Mesothelial cell of epicardium (in vitro differentiated cells): ENCODE measurements around the gene FHIT. TPM values are rescaled to one million over a fixed set of nuclear protein-coding genes. Genes with fewer than 3 reads are reported as not detected.

Experiments used
- DNase-seq, 2 experiments: peaks; one replicate each; pipeline ENCODE4 v3.0.0; 2021; ENCODE audit warnings: low spot score in 2 of 2; ENCODE audit not compliant: unreplicated experiment in 2 of 2
- H3K27ac Mint-ChIP-seq: 2 replicates; pipeline ENCODE4 v1.8.0; 2021; ENCODE audit warnings: mixed read lengths
- H3K27me3 Mint-ChIP-seq: 2 replicates; pipeline ENCODE4 v1.8.0; 2021; ENCODE audit warnings: low read depth, mixed read lengths
- H3K36me3 Mint-ChIP-seq: 2 replicates; pipeline ENCODE4 v1.8.0; 2021; ENCODE audit warnings: mixed read lengths
- H3K4me1 Mint-ChIP-seq: 2 replicates; pipeline ENCODE4 v1.8.0; 2021; ENCODE audit warnings: mixed read lengths
- H3K4me3 Mint-ChIP-seq: 2 replicates; pipeline ENCODE4 v1.8.0; 2021; ENCODE audit warnings: mild to moderate bottlenecking, moderate library complexity, mixed read lengths
- H3K9me3 Mint-ChIP-seq: 2 replicates; pipeline ENCODE4 v1.8.0; 2021; ENCODE audit warnings: mixed read lengths
- total RNA-seq: library from RNA; stranded (reverse); gene quantifications from 3 replicates; pipeline ENCODE4 v1.2.1, GENCODE V29; 2021
- TF ChIP-seq, protein P1 (sequence below): fragments of 200-600 bp; sonication (generic); IDR thresholded peaks from one replicate; pipeline ENCODE4 v1.5.0; 2021; ENCODE audit warnings: antibody characterized with exemption; ENCODE audit not compliant: unreplicated experiment

Gene FHIT
- total RNA-seq, 1 donor from 2014 or later = 10.7 TPM

DNA sequence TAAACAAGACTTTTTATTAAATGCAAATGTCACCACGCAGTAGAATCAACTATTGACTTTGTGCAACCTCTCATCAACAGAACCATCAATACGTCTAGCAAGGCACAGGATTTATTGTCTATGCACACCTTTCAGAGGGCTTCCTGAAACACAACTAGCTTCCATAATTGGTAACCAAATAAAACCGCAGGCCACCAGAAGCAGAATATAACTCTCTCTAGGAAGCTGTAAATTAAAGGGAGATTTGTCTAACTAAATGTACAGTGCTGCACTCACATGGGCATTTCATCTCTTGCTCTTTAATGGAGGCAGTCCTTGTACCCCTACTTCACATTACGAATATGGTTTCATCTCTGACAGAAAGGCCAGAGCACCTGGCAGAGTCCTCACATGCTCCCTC lies 93.0 kb downstream of the FHIT start:
- H3K27ac Mint-ChIP-seq = no peak overlapping the region
- H3K4me3 Mint-ChIP-seq = no peak overlapping the region
- peaks cover 6% of the 10 kb centered on the region for H3K9me3 Mint-ChIP-seq
- H3K4me1 Mint-ChIP-seq = peaks cover 9% of the 10 kb centered on the region
- H3K27me3 Mint-ChIP-seq = no peaks in the 10 kb centered on the region
- no peaks in the 10 kb centered on the region for H3K36me3 Mint-ChIP-seq
- TF ChIP-seq, protein P1, sequence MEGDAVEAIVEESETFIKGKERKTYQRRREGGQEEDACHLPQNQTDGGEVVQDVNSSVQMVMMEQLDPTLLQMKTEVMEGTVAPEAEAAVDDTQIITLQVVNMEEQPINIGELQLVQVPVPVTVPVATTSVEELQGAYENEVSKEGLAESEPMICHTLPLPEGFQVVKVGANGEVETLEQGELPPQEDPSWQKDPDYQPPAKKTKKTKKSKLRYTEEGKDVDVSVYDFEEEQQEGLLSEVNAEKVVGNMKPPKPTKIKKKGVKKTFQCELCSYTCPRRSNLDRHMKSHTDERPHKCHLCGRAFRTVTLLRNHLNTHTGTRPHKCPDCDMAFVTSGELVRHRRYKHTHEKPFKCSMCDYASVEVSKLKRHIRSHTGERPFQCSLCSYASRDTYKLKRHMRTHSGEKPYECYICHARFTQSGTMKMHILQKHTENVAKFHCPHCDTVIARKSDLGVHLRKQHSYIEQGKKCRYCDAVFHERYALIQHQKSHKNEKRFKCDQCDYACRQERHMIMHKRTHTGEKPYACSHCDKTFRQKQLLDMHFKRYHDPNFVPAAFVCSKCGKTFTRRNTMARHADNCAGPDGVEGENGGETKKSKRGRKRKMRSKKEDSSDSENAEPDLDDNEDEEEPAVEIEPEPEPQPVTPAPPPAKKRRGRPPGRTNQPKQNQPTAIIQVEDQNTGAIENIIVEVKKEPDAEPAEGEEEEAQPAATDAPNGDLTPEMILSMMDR = no peak
- no peak for DNase-seq

DNA sequence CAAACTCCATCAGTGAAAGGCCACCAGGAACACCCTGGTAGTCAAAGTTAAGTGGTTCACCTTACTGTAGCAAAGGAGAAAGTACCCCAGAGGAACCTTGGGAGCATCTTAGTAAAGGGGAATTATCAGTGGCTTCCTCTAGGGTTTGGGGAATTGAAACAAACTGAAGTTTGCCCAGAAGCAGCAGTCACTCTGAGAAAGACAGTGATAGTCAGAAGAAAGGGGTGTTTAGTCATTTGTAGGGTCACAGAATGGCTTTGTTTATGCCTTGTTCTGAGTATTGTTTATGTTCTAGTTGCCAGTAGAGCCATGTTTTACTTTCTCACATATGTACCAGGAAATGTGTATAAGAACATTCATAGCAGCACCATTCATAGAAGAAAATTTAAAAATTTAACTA lies 93.8 kb downstream of the FHIT start:
- Mint-ChIP-seq H3K9me3 (no peaks in the 10 kb centered on the region), H3K36me3 (no peaks in the 10 kb centered on the region), H3K27ac (no peak overlapping the region), H3K27me3 (no peaks in the 10 kb centered on the region), H3K4me1 (peaks cover 9% of the 10 kb centered on the region), H3K4me3 (no peak overlapping the region)
- no peak for DNase-seq
- TF ChIP-seq, protein P1 = no peak

DNA sequence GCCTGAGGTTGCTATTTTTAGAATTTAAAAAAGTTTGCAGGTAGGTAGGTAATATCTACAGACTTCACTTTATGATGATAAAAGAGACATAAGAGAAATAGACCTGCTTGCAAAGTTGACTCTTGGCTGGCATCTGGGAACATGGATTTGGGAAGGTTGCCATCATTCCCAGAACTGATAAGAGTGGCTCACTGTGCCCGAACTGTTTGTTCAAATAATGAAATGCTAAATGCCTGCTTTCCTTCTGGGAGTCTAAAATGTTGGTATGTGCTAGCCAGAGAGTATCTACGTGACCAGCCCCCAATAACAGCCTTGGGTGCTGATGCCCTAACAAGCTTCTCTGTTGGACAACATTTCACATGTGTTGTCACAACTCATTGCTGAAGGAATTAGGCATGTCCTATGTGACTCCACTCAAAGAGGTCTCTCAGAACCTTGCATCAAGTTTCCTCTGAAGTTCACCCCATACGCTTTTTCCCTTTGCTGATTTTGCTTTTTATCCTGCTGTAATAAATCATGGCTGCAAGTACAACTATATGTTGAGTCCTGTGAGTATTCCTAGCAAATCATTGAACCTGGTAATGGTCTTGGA lies 95.5 kb downstream of the FHIT start:
- no peaks in the 10 kb centered on the region for H3K27me3 Mint-ChIP-seq
- peaks cover 8% of the 10 kb centered on the region for H3K4me1 Mint-ChIP-seq
- TF ChIP-seq, protein P1 = no peak

DNA sequence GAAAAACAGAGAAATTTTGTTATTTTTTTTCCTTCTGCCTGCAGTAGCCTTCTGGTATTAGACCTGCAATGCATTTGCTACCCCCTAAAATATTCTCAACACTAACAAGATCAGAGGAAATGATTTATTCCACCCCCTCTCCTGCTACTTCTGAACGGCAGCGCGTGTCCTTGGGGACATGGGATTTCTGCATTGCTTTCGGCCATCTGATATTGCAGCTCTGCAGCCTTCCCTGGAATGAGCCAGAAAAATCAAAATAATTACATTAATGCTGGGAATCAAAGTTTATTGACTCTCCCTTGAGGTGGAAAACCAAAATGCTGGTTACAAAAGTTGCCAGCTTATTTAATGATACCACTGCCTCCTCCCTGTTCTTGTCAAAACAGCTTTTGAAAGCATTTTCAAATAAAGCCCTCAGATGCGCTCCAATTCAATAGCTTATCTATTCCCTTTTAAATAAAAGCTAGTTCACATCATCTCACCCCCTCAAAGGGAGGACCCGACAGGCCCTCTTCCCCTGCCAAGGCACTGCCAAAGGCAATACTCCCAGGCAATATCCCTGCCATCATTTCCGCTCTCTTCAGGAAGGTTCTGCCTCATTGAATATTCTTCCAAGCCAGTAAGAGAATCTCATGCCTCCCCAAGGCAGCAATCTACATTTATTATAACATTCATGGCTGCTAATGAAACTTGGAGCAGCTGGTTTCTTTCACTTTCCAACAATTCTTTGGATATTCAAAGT lies 96.6 kb downstream of the FHIT start:
- no peaks in the 10 kb centered on the region for H3K4me1 Mint-ChIP-seq
- no peaks in the 10 kb centered on the region for H3K36me3 Mint-ChIP-seq
- H3K4me3 Mint-ChIP-seq = no peak overlapping the region
- H3K9me3 Mint-ChIP-seq = no peaks in the 10 kb centered on the region
- no peaks in the 10 kb centered on the region for H3K27me3 Mint-ChIP-seq
- H3K27ac Mint-ChIP-seq = no peak overlapping the region
- no peak for DNase-seq
- TF ChIP-seq, protein P1 = no peak

More for the DNA sequence above, 95.5 kb downstream of the FHIT start:
- Mint-ChIP-seq H3K36me3 (no peaks in the 10 kb centered on the region), H3K4me3 (no peak overlapping the region), H3K27ac (no peak overlapping the region), H3K9me3 (no peaks in the 10 kb centered on the region)
- no peak for DNase-seq

DNA sequence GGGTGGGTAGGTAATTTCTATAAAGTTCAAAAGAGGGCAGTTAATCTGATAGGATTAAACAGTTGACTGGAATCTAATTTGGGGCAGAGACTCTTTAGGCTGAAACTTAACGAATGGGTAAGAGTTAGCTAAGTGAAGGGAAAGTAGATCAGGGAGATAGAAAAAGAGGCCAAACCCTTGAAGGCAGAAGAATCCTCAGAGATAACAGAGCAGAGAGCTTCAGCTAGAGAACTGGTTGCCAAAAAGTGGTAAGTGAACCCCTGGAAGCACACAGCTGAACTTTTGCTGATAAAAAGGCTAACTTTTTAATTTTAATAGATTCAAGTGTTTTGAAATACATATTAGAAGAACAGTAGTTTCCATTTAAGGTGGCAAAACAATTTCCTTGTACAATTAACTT lies 99.2 kb downstream of the FHIT start:
- Mint-ChIP-seq H3K27ac (no peak overlapping the region), H3K9me3 (no peaks in the 10 kb centered on the region), H3K27me3 (no peaks in the 10 kb centered on the region)

More for the DNA sequence above, 99.2 kb downstream of the FHIT start:
- H3K4me1 Mint-ChIP-seq = no peaks in the 10 kb centered on the region
- TF ChIP-seq, protein P1 = no peak
- no peak overlapping the region for H3K4me3 Mint-ChIP-seq
- no peaks in the 10 kb centered on the region for H3K36me3 Mint-ChIP-seq
- DNase-seq = no peak
